ENCODE results near the gene CXADR.

The CXADR gene

DNA sequence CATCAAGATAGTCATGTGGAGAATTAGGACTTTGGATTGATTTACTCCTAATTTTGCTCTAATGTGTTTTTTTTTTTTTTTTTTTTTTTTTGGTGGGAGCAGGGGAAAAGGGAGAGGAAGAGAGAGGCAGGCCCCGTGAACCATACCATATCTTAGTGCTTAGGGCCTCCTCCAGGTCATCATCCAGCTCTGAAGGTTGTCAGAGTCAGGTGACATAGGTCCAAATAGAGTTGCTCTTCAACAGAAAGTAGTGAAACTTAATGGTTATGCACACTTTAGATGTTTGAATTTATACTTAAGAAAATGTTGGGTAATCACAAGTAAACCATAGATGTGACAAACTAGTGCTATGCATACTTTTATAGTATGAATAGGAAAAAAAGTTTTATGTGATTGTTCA lies 32.2 kb downstream of the CXADR start:
- no peak for DNase-seq

DNA sequence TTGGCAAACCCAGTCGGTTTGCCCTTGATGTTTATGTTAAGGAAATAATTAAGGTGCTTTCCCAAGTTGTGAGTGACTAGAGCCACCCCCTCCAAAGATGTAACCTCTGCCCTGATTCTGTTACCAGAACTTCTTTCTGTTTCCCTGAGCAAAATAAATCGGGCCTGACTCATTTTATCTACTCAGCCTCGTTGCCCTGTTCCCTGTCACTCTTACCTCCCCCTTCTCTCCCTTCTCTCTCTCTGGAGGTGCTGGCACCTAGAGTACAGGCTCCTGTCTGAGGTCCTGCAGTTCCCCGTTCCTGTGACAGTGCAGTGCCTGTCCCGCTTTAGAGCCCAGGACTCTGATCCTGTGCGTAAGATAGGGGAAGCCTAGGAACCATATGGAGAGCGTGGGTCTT lies 35.4 kb downstream of the CXADR start:
- DNase-seq: no peak

DNA sequence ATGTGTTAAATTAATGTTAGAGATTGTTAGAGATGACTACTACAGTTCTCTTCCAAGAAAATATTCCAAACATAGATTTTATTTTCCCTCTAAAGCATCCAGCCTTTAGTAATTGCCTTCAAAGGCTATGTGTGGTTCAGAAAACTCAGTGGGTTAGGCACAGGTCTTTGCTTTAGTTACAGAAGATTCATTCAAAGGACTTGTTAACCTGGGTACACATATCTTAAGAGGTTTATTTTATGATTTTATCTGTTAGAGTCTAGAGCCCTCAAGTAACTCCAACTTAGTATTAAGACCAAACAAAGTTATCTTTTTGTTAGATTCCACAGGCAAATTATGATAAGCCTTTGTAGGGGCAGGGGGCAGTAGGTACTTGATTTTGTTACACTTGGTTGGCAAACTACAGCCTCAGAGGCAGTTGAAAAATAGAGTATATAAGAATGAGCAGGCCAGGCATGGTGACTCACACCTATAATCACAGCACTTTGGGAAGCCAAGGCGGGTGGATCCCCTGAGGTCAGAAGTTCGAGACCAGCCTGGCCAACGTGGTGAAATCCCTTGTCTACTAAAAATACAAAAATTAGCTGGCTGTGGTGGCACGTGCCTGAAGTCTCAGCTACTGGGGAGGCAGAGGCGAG lies 37.9 kb downstream of the CXADR start:
- DNase-seq: no peak

DNA sequence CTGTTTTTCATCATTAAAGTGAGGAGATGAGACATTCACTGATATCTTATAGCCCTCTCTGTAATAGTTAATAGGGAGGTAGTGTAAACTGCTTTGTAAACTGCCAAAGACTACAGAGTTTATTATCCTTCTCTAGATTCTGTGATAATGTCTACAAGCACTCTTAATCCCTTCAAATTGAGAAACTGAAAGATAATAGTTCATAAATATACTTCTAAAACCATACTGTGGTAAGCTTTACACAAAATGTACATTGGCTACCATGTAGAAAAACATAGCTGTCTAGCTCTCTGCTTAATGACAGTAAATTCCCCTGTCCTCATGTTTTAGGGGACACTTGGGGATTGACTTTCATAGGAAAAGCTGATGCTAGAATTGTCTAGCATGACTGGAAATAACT lies 39.6 kb downstream of the CXADR start:
- no peak for DNase-seq

DNA sequence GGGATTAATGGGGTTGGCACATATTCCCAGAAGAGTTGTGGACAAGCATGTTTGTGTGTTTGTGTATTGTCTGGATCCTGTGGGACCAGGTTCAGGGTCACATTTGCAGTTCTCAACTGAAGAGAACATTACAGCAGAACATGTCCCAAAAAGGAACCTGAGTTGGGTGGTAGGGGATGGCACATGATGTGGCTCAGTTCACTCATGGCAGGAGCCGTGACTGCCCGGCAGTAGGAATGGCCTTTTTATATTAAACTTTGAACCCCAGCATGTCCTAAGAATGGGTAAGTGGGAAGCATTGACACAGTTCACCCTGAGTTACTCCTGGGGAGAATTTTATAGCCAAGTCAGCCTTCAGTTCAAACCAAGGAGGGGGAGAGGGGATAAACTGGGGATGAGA lies 41.3 kb downstream of the CXADR start:
- no peak for DNase-seq

DNA sequence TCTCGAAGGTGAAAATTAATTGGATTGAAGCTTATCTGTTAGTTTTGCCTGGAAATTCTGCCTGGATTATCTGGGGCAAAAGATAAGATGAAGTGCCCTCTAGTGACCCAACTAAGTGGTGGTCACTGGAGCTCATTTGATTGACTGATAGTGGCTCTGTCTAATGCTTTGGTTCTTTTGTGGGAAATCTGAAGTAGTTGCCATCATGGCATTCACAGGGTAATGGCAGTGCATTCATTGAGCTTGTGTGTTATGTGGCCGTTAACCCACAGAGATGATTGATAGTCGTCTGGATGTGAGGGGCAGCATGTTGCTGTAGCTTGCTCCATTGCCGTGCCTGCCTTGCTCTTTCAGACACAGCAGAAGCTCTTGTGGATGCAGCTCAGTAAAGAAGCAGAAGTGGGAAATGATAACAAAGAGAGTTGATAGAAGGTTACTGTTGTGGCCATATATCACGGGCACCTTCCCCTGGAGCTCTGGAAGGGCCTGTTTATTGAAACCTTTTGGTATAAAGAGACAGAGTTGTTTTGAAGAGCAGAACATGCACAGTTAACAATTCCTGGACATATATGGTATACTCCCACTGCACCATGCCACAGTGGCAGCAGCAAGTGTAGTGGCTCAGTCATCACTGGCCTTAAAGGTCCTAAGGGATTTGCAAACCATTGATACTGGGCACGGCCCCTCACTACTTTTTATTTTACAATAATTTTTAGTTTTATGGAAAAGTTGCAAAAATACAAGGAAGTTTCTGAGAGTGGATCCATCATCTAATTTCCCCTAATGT lies 42.0 kb downstream of the CXADR start:
- peak; percentile 71 for DNase-seq

DNA sequence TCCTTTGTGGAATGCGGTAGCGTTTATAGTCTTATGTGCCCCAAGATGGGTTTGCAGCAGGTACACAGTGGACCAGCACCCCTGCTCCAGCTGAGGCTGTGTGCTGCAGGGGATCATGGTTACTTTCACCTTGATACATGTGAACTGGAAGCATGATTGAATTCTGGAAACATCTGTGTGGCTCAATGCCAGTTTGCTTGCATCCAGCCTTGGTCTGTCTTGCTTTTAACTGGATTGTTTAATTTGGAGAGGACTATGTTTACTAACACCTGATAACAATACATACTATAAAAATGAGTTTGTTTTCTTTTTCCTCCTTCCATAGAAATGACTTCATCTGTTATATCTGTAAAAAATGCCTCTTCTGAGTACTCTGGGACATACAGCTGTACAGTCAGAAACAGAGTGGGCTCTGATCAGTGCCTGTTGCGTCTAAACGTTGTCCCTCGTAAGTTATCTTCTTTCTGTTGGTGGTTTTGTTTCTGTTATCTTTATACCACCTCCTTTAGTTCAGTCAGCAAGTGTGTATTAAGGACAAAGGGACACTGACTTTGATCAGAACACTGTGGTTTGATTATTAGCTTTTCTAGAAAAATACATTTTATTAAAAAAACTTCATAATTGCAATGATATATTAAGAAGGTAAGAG lies 47.7 kb downstream of the CXADR start:
- no peak for DNase-seq

DNA sequence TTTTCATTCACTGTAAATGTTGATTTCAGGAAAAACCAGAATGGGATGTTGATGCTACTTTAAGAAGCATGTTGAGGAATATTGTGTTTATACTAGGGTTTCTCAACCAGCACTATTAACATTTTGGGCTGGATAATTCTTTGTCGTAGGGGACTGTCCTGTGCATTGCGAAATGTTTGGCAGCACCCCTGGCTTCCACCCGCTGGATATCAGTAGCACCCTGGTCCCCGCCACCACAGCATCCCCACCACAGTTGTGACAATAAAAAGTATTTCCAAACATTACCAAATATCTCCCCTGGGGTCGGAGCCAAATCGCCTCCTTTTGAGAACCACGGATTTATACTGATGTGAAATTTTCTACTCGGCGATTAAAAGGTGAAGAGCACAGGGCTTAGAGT lies 57.9 kb downstream of the CXADR start:
- no peak for DNase-seq

DNA sequence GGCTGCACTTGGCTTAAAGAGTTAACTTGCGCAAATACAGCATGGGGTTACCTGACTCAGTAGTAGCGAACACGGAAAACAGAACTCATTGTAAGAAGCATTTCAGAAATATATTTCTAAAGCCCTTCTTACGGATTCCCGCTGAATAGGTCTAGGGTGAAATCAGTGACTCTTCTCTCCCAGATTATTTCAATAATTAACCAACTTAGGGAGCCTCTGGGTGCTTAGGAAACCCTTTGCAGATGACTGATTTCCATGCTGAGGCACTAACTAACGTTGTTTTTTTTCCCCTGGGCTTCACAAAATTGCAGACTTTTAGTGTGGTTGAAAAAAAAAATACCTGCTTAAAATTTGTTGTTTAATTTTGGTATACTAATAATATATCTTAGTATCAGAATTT lies 59.6 kb downstream of the CXADR start:
- DNase-seq: no peak

DNA sequence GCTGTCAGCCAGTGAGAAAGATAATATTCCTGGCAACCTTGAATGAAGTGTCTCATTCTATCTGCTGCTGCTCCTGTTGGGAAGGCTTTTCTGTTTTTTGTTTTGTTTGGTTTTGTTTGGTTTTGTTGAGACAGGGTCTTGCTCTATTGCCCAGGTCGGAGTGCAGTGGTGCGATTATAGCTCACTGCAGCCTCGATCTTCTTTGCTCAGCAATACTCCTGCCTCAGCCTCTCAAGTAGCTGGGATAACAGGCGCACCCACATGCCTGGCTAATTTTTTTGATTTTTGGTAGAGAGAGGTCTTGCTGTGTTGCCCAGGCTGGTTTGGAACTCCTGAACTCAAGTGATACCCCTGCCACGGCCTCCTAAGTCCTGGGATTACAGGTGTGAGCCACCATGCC lies 62.2 kb downstream of the CXADR start:
- no peak for DNase-seq

DNA sequence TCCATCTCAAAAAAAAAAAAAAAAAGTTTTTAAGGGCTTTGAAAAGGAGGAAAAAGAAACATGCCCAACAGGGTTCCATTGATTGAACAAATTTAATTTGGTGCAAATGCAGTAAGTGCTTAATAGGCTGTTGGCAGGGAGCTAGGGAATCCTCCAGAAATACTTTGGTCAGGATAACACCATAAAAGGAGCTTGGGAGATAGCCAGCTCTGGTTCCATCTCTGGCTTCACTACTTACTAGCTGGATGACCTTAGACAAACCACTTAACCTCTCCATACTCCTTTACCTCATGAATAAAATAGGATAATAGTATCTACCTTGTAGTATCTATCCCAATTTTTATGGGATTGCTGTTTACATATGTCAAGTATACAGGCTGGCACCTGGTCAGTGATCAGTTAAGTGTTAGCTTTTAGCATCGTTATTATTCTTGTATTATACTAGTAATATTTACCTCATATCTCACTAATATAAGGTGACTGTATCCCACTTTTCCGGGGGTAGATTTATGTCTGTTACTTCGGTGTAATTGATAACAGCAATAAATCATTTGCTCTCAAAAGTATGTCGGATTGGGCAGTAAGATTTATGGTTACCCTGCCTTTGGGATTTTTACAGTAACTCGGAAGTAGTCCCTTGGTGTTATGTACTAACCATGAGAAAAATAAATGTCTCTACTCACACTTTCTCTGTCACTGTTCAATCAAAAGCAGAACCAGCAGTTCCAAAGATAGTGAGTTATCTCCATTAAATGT lies 63.4 kb downstream of the CXADR start:
- no peak for DNase-seq

DNA sequence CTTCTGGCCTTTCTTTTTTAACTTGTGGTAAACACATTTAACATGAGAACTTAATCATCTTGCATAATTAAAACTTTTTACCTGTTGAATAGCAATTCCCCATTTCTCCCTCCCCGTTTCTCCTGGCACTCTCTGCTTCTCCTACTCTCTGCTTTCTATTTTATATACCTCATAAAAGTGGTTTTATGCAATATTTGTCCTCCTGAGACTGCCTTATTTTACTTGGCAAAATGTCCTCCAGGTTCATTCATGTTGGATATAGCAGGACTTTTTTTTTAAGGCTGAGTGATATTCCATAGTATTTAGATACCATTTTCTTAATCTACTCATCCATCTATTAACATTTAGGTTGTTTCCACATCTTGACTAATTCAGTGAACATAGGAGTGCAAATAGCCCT lies 64.9 kb downstream of the CXADR start:
- DNase-seq: no peak

DNA sequence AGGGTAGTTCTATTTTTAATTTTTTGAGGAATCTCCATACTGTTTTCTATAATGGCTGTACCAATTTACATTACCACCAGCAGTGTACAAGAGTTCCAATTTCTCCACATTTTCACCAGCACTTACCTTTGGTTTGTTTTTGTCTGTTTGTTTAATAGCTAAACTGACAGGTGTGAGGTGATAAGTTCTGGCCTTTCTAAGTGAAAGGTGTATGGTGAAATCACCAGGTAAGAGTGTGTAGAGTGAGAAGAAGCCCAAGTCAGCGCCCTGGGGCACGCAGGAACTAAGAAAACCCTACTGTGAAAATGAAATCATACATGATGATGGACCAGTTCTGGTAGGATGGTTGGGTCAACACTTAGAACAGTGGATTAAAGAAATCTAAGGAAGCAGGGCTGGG lies 65.3 kb downstream of the CXADR start:
- no peak for DNase-seq

DNA sequence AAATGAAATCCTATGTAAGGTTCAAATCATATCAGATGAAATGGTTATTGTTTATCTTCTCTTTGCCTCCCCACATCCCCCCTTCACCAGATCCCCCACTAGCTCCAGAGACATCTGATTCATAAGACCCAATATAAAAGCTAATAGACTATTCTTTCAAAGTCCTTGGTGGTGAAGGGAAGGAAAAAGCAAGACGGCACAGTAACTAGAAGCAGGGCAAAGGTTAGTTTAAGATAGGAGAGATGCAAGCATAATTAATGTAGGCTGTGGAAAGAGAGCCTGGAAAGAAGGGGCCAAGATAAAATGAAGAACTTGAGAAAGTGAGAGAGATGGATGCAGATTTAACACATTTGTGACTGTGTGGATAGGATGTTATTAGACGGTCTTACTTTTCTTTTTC lies 66.0 kb downstream of the CXADR start:
- DNase-seq: no peak

DNA sequence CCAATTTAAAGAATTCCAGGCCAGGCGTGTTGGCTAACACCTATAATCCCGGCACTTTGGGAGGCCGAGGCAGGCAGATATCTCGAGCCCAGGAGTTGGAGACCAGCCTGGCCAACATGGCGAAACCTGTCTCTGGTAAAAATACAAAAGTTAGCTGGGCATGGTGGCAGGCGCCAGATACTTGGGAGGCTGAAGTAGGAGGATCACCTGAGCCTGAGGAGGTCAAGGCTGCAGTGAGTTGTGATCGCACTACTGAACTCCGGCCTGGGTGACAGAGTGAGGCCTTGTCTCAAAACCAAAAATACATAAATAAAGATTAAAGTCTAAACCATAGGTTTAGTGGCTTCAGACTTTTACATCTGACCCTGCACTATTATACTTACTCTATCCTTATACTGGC lies 67.5 kb downstream of the CXADR start:
- no peak for DNase-seq

DNA sequence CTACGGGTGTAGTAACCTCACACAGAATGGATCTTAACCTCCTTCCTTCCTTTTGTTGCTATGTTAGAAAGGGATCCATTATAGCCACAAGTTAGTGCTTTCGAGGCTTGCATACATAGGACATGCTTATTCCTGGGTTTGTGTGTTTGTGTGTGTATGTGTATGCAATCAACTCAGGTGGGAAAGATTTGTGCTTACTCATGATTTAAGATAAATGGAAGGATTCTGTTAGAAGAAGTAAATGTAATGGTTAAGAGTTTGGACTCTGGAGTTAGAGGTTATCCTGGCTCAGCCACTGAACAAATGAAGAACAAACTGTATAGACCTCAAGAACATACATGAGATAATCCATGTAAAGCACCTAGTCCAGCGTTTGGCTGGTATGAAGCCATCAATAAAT lies 71.1 kb downstream of the CXADR start:
- no peak for DNase-seq

DNA sequence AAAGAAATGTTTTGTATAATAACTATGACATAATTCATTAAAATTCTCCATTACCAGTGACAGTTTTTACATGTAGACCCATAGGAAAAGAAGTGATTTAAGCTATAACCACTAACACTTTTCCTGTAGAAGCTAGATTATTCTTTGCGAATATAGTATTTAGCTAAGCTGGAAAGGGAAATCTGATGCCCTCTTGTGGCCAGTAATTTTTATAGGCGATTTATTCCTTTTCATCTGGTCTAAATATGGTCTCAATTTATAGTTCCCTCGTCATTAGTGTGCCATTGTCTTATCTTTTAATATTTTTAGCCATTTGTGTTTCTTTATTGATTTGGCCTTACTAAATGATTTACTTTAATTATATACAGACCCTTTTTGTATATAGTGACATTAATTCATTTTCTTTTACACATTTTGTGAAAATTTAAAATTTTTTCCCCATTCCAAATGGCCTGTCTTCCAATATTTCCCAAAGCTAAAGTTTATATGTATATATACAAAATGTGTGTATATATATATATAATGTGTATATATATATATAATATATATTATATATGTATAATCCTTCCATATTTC lies 73.1 kb downstream of the CXADR start:
- peak; percentile 17 for DNase-seq

DNA sequence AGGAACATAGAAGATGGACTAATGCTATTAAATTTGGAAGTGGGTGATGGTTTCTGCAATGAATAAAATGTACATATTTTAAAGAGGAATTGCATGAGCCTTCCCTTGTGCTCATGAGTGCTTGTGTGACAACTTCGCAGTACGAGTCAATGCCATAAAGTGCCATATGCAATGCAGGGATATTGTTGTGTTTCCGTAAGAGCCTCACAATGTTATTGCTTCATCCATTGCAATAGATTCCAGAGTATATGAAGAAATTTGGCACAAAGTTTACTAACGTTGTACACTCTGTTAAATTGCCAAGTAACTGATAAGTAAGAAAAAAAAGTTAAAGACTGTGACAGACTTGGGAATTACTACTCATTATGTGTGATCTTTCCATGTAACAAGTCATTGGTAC lies 77.6 kb downstream of the CXADR start:
- DNase-seq: no peak

DNA sequence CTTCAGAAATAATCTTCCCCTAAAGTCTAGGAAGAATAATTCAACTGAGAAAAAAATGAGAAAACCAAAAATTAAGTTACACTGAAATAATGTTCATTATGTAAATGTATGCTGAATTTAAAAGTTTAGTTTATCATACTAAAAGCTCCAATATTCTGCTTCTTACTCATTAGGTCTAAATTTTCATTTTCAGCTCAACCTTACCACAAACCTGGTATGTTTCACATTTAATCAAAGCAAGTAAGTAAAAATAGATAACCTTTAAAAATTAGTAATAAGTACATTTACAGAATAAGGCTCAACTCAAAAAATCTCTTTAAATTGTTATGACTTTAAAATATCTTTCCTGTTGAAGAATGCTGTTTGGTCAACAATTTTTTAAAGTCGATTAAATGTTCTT lies 84.8 kb downstream of the CXADR start:
- DNase-seq: no peak

DNA sequence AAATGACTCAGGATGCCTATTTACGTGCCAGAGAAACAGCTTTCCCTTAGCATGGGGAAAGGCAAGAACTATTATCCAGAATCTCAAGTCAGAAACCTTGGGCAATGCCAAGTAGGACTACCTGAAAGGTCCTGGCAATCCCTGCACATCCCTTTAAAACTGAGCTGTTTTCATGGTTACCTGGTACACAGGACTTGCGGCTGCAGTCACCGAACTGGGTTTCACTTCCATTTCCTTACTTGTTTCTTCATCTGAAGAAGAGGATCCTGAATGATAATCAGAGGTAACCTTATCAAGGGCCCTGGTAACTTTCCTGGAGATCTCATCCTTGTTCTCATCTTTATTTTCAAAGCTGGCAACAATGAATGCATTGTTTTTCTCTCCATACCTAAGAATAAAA lies 85.6 kb downstream of the CXADR start:
- no peak for DNase-seq

DNA sequence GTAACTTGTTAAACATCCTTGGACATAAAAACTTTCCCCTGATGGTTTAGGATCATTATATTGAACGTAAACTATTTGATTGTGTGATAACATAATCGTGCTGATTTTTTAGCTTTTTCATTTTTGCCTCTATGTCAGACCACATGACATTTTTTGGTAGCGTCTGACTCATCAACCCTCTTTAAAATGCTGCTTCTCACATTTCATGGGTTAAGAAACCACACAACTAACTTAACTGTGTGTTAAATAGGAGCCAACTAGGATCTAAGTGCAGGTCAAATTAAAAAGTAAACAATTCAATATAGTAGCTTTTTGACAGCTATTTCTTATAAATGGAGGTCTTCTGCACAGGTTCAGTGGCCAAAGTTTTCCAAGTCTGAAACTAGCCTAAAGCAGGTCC lies 90.0 kb downstream of the CXADR start:
- no peak for DNase-seq

DNA sequence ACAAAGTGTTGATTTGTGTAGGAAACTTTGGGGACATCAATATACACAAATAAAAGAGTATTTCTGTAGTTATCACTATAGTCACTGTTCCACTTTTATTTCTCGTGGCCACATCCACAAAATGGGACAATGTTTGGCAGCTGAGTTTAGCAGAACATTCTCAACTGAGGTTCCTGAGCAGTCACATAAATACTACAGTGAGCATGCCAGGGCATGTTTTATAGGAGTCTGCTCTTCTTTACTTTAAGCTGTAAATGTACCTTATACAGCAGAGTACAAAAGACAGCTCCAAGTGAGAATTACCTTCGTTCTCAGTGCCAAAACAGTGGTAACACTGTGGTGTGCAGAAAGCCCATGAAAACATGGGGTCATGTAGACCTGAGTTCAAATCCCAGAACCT lies 94.8 kb downstream of the CXADR start:
- DNase-seq: no peak

DNA sequence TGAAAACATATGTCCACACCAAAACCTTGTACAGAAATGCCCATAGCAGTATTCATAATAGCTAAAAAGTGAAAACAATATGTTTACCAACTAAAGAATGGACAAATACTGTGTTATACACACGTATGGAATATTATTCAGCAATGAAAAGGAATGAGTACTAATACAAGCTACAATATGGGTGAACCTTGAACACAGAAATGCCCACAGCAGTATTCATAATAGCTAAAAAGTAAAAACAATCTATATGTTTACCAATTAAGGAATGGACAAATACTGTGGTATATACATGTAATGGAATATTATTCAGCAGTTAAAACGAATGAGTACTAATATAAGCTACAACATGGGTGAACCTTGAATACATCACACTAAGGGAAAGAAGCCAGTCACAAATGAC lies 96.8 kb downstream of the CXADR start:
- no peak for DNase-seq
